Urothelium cell line (cell line): ENCODE data around the gene POLDIP3.

Experiments used
- DNase-seq: peaks from one replicate; pipeline ENCODE4 v3.0.0; 2011; ENCODE audit warnings: low spot score, mixed read lengths
- FAIRE-seq: peaks from 2 replicates; lab custom pipeline; 2011; peaks lifted over from hg19 to GRCh38; lab: Jason Lieb, UNC

Gene POLDIP3, protein sequence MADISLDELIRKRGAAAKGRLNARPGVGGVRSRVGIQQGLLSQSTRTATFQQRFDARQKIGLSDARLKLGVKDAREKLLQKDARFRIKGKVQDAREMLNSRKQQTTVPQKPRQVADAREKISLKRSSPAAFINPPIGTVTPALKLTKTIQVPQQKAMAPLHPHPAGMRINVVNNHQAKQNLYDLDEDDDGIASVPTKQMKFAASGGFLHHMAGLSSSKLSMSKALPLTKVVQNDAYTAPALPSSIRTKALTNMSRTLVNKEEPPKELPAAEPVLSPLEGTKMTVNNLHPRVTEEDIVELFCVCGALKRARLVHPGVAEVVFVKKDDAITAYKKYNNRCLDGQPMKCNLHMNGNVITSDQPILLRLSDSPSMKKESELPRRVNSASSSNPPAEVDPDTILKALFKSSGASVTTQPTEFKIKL

DNA sequence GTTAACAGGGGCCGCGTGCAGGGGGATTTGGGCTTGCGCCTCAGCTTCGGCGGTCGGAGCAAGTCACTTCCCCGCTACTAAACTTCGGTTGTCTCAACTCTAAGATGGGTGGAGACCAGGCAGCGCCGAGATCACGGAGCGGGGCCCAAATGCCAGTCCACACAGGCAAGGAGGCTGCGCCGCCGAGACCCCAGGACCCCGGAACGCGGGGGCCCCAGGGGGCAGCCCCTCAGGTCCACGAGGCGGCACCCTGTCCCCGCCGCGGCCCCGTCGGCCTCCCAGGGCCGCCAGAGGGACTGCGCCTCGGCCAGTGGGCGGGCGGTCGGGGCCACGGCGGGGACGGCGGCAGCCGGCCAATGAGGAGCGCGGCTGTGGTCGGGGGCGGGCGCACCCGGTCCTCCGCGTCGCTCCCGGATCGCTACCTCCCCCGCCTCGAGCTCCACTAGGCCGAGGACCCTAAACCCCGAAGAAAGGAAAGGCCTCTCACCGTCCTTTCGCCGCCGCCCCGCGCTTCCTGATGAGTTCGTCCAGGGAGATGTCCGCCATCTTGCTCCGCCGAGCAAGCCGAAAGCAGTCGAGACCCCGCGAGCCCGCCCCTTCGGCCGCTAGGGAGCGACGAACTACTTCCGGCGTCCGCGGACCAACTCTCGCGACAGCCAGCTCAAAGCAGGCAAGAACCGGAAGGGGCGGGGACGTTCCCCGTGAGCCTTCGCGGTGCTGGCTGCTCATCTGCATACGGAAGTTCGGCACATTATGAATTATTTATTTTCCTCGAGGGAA is at the start of gene POLDIP3:
Gene POLDIP3 (minus strand): TSS at position 572 of the 780 bp plus-strand sequence. CDS start 26 bp downstream, at position 546.
- peak; percentile 72 for FAIRE-seq
- DNase-seq = peak; percentile 99

DNA sequence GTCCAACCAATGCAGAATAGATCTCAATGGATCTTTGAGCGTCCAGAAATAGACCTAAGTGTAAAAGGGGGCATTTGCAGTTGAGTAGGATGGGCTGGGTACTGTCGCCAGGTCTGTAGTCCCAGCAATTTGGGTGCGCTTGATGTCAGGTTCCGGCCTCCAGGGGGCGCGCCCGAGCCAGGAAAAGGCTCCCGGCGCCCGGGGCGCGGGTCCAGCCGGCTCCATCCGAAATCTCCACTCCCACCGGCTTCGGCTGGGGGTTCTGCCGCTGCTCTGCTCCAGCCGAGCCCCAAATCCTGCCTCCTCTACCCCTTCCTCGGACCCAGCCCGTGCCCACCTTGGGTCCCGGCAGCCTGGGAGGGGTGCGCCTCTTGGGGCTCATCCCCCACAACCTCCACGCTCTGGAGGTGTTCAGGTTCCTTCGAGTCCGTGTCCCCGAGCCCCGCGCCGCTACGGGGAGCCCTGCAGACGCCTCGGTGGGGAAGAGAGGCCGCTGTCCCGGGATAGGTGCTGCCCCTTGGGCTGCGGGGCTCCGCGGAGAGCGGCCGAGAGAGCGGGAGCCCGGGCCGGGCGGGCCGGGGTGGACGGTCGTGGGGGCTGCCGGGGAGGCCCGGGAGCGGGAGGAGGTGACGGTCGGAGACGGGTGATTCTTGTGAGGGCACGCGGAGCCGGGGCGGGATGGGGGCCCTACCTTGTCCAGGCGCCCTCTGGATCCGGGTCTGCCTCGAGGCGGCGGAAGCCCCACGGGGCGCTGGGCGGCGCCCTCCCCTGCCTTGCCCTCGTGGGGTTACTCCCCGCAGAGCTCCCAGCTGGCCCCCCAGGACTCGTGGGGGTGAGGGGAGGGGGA is 47.5 kb upstream of the POLDIP3 start:
- DNase-seq (peak; percentile 88), FAIRE-seq (no peak)

DNA sequence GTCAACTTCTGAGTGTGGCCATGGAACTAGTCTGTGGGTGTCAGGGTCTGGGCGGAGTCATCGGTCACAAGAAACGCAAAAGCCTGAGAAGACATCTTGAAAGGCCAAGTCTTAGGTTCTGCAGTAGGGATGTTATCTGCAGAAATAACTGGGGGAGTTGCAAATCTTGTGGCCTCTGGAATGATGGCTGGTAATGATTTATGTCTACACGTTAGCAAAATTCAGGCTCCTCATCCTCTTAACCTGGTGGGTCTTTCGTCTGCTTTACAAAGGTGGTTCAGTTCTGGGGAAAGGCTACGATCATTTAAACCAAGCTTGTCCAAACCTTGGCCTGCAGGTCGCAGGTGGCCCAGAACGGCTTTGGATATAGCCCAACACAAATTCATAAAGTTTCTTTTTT is 41.9 kb upstream of the POLDIP3 start:
- DNase-seq (no peak), FAIRE-seq (no peak)

DNA sequence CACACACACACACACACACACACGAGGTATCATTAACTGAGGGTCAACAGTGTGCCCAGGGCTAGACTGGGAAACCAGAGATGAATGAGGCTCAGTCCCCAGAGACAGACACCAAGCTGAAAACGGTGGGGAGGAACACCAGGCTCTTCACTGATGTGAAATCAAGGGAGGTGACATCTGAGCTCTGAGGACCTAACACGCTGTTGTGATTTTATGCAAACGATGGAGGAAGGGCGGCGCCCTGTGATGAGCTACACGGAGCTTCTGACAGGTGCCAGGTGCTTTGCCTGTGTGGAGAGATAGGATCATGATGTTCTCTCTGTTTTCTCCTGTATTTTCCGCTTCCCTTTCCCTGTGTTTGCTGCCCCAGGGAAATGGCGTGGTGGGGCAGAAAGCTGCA is 41.0 kb upstream of the POLDIP3 start:
- peak; percentile 23 for FAIRE-seq
- DNase-seq = no peak

DNA sequence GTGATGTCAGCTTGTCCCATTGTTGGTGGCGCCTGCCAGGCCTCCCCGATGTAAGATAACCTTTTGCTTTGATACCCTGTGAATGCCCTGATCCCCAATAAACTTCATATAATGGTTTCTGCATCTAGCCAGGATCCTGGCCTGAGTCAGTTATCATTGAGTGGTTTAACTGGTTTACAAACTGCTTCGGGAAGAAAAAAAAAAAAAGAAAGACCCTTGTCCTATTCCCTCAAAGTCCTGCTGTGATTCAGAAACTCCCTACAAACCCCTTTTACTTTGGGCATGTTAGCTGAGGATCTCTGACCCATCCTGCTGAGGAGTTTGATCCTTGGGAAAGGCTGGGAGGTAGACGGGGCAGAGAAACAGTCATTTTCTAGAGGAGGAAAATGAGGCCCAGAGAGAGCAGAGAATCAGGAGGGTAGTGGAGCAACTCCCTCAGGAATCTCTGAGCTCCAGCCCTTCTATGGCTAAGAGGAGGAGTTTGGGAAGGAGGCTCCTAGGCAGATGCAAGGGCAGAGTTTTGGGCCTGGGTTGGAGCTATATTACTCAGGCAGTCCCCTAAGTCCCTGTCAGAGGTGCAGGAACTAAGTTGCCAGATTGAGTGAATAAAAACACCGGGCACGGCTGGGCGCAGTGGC is 39.9 kb upstream of the POLDIP3 start:
- DNase-seq = no peak
- no peak for FAIRE-seq

DNA sequence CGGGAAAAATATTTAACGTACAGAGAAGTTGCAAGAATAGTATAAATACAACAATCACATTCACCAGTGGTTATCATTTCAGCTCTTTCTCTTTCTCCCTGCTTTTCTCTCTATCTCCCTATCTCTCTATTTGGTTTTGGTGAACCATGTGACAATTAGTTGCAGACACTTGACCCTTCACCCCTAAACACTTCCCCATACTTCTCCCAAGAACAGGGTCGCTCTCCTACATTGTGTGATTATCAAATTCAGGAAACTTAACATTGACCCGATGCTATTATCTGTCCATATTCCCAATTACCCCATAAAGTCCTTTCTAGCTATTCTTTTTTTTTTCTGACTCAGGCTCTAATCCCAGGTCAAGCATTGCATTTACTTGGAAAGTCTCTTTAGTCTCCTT is 39.3 kb upstream of the POLDIP3 start:
- FAIRE-seq (no peak), DNase-seq (no peak)

DNA sequence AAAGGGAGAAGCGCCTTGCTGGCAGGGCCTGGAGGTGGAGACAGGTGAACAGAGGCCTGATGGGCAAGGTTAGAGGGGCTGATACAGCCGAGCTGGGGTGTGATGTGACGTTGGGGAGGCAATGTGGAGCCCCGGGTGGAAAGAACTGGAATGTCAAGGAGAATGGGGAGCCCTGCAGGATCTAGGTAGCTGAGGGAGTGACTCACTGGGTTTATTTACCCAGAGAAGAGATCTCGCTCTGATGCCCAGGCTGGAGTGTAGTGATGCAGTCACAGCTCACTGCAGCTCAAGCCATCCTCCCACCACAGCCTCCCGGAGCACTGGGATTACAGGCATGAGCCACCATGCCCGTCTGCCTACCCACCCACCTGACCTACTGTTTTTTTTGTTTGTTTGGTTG is 36.5 kb upstream of the POLDIP3 start:
- peak; percentile 30 for DNase-seq
- FAIRE-seq = no peak

DNA sequence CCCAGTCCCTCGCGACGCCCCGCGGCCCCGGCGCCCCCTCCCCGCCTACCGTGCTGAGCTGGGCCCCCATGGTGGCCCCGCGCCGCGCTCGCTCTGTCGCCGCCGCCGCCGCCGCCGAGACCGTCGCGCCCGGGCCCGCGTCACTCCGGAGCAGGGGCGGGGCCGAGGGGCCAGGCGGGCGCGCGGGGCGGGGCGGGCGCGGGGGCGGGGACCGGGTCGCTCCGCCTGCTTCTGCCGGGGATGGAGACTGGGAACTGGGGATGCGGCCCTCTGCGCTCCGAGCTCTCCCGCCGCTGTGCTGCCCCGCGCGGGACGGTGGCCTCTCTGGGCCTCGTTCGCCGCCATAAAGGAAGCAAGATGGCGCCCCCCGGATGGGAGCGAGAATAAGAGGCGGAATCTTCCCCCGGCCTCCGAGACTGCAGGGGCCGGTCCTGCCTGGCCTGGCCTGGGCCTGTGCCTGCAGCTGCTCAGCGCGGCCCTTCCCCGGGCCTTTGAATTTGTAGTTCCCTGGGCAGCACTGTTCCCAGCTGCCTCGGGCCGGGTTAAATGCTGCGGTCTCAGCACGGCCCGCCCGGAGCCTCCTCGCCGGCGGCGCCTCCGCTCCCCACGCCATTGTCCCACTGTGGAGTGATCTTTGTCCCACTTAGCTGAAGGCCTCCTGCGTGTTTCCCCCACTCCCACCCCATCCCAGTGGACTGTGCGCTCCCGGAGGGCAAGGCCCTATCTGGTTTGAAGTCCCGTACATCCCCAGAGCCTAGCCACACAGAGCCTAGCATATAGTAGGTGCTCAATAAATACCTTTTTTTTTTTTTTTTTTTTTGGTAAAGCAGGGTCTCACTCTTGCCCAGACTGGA is 34.8 kb upstream of the POLDIP3 start, which contains the start of gene CYB5R3:
Gene CYB5R3 (minus strand): TSS at position 147 of the 854 bp plus-strand sequence. CDS start 77 bp downstream, at position 70.
- FAIRE-seq = peak; percentile 40

DNA sequence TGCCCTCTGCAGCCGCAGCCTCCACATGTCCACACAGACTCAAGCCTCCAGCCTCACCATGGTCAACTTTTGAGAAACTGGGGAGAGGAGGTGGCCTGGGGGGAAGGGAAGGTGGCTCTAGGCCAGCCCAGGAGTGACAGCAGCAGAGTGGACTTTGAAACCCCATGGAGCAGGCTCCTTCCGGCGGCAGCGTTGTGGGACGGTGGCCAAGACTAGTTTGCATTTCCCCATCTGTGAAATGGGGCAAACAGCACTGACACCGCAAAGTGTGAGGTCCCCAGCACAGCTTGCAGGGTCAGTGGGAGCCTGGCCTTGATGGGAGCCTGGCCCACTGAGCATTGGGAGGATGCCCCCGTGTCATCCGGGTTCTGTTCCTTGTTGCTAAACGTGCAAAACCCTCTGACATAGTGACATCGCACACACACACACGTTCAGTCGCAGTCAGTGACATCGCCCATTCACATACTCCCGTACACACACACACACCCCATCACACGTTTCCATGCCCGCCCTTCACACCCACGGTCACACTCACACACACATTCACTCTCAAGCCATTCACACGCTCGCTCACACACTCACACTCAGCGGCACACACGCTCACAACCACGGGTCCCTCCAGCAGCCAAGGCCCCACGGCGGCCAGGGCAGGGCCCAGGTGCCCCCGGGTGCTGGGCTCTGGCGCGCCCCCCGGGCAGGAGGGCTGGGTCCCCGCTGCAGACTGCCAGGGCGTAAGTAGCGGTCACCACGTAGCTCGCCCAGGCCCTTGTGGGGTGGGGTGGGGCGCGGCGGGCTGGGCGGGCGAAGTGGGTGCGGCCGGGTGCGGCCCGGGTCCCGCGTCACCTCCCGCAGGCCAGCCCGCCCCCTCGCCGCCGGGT is 33.9 kb upstream of the POLDIP3 start:
- FAIRE-seq = peak; percentile 93
- no peak for DNase-seq

More for the DNA sequence above, 34.8 kb upstream of the POLDIP3 start, which contains the start of gene CYB5R3:
- DNase-seq = peak; percentile 97

DNA sequence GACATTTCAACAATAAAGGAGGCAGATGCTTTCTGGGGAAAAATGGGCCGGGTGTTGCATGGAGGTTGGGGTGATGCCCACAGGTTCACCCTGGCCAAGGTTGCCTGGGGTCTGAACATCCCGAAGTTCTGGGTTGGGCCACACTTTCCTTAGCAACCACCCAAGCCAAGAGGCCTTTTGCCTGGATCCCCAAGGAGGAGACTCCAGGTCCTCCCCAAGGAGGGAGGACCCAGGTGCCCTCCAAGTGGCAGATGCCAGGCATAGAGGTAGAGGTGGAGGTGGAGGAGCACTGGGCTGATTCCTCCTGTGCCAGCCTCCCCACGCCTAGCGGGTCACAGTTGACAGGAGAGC is 33.3 kb upstream of the POLDIP3 start:
- no peak for FAIRE-seq
- no peak for DNase-seq

DNA sequence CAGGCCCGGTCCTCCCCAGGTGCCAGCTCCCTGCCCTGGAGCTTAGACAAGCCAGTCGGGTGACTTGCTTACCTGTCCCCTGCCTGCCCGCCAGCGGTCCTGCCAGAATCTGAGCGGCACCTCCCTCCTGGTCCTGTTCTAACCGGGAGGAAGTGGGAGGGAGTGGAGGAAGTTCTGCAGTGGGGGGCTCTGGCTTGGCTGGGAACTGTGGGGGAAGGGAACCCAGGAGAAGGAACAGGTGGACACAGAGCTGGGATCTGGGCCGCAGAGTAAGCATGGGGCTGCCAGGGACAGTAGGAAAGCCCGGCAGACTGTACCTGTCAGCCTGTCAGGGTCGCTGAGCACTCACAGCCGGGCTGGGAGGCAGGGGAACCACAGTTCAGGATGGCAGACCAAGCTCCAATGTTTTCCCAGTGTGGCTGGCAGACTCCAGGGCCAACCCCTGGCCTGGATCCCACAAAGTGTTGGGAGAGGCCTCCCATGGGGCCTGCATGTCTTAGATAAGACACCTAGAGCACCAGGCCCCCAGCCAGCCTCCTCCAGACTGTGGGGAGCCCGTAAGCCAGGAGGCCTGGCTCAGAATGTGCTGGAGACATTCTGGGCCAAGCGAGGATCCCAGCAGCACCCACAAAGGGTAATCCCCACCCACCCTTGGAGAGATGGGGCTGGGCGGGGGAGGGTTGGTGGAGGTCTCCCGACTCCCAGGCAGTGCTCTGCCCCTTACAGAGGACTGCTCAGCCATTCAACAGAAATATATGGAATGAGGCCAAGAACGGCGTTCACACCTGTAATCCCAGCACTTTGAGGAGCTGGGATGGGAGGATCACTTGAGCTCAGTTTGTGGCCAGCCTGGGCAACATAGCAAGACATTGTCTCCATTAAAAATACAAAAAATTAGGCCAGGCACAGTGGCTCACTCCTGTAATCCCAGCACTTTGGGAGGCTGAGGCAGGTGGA is 32.2 kb upstream of the POLDIP3 start:
- FAIRE-seq = no peak
- DNase-seq = no peak

DNA sequence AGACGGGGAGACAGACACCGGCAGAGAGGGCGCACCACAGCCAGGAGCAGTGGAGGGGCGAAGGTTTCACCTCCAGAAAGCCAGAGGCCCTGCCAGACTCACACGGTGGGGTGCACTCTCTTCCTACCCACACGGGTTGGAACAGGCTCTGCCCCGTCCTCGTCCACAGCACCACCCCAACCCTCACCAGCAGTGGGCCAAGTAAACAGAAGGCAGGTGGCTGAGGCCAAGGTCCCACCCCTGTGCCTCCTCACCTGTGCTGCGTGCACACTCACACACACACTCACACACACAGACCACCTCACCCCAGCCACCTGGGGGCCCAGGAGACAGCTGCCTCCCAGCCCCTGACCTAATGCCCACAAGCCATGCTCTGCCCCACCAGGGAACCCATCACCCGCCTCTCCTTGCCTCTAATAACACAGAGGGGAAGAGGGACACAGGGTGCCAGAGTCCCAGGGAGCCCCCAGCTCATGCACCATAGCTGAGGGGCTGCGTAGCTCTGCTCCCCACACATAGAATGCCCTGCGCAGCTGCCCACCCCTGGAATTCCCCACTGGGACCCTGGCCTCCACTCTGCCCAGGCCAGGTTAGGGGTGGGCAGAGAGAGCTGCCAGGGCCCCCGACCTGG is 31.4 kb upstream of the POLDIP3 start:
- no peak for FAIRE-seq

DNA sequence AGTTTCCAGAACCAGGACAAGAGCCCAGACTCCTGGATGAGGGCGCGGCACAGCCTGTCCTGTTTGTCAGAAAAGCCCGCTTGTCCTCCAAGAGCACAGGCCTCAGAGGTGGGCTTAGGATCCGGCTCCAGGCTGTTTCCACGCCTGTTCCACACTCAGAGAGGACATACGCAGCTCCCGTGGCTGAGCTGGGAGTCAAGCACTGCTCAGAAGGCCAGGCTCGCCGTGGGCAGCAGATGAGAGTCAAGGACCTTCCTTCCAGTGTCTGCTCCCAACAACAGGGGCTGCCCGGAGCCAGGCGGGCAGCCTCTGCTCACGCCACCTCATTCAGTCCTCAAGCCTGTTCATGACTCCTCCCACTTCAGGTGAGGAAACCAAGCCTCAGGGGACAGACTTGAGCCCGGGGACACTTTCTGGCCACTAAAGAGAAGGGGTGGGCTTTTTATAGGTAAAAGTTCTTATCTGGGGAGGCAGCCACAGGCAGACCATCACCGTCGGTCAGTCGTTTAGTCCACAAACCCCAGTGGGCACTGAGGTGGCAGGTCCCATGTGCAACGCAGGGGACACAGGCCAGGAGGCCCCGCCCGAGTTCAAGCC is 30.8 kb upstream of the POLDIP3 start:
- FAIRE-seq (no peak), DNase-seq (no peak)

More for the DNA sequence above, 31.4 kb upstream of the POLDIP3 start:
- no peak for DNase-seq

DNA sequence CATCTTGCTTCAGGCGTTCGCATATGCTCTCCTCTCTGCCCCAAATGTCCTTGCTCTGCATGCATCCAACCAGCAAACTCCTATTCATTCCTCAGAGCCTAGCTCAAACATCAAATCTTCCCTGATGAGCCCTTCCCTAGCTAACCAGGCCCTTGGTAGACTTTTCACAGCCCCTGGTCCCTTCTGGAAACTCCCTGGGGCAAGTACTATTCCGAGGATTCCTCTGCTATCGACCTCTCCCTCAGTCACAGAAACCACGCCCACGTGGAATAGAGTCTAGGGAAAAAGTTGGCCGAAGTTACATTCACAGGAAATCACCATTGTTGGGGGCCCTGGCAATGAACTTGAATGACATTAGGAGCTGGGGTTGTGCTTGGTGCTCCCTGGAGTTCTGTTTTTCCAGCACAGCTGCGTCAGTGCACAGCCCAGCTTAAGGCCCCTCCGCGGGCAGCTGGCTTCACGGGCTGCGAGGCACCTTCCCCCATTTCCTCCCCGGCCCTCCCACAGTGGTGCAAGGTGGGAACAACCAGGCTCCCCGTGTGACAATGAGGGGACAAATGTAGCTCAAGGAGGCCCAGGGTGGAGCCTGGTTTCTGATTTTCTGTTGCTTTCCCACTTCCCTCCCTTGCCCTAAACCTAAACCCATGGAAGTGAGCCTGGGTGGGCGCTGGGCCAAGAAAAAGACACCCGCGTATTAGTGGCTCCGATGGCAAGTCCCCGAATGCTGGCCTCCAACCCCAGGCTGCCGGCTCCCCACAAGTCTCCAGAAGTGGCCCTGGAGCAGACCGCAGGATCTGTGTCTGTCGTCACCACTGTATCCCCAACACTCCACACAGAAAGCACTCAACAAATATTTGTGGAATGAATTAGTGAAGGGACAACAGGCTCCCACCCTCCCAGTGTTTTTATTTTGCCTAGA is 30.0 kb upstream of the POLDIP3 start:
- no peak for FAIRE-seq
- no peak for DNase-seq

DNA sequence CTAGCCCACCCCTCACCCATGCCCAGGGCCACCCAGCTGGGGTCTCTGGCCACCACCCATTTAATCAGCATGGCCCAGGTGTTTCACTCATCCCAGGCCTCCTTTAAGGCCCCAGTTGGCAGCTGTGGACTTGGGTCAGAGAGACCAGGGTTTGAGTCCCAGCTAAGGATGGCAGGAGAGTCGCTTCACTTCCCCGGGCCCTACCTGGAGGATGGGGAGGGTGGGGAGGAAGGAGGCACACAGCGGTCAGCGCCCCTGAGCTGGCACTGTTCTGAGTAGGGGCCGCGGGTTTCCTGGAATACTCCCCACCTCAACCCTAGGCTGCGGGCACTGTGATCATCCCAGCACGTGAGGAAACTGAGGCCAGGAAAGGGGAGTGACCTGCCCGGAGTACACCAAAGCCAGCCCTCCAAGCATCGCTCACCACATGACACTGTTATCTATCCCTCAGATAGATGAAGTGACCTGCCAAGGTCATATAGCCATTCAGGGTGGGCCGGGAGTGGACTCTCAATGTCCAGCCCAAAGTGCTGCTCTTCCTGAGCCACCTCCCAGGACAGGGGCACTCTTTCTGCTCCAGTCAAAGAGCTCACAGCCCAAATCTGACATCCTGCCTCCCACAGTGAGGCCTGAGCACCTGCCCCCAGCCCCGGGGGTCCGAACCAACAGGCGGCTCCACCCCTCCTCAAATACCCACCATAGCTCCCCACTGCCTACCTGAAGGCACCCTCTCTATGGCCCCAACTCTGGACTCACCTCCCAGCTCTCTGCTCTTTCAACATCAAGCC is 29.1 kb upstream of the POLDIP3 start:
- DNase-seq = no peak
- no peak for FAIRE-seq
